Measurements from ENCODE around the gene SYNE3. TPM values are rescaled to one million over a fixed set of nuclear protein-coding genes. Genes with fewer than 3 reads are reported as not detected.

The SYNE3 gene
- total and polyA plus RNA-seq, 4 experiments from 2014 or later: 4.3 to 52.2 (median 28.3) TPM

DNA sequence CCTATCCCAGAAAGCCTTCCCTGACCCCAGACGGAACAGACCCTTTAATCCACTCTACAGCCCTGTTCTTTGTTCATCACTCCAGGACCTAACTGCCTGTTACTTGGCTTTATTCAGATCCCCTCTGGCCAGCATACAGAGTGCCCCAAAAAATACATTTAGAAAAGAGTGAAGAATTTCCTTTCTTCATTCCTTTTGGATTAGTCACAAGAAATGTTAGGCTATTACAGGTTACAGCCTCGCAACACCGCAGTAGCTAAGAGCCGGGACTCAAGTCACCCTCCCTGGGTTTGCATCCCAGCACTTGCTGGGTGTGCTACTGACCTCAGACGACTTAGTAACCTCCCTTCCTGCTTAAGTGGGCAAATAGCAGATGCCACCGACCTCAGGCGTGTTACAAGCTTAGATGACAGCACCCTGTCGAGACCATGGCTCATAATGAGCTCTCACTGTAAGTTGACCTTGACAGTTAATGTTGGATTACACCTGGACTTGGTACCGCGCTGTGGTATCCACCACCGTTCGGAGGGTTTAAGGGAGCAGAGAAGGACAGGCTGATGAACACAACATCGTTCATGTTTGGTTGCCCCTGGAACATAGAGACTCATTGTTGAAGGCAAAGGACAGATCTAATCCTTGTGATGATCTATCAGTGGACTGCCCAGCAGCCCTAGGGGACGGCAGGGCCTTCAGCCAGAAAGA, 31.3 kb upstream of the SYNE3 start:
- Histone ChIP-seq H3K27ac (ENCODE audit: low read depth, low read length) (no peak overlapping the region), H3K9me3 (ENCODE audit: control insufficient read depth in 1 of 2, low read length in 2 of 2) (no peaks in the 10 kb centered on the region), H3K4me1 (ENCODE audit: insufficient read depth, low read length) (peaks cover 5% of the 10 kb centered on the region), H3K36me3 (ENCODE audit: insufficient read depth, low read length) (no peaks in the 10 kb centered on the region), H3K4me3 (ENCODE audit: low read length in 2 of 2) (no peak overlapping the region), H3K27me3 (ENCODE audit: insufficient read depth, low read length) (no peaks in the 10 kb centered on the region)
- no peak for DNase-seq
- H3K9me3 Mint-ChIP-seq: no peaks in the 10 kb centered on the region
- ChIA-PET POLR2A (ENCODE audit: partially characterized antibody) (no interaction called here), CTCF (ENCODE audit: partially characterized antibody) (interaction anchor here (1.8 to 2.7 kb wide), 2 partner anchors 21 to 103 kb away, joined by 5 to 9 read pairs; no protein-coding TSS in a partner anchor)
- no peaks in the 10 kb centered on the region for H3K27me3 Mint-ChIP-seq
- peaks cover 0 to 7% (median 0%) of the 10 kb centered on the region in 4 donors for H3K4me1 Mint-ChIP-seq
- peaks cover 14 to 25% of the 10 kb centered on the region in 2 donors for H3K36me3 Mint-ChIP-seq
- intact Hi-C loops (cut with micrococcal nuclease): no loop called here
- H3K4me3 Mint-ChIP-seq: no peak overlapping the region
- peak overlapping the region in 1 of 7 donors; percentile 68 for H3K27ac Mint-ChIP-seq

DNA sequence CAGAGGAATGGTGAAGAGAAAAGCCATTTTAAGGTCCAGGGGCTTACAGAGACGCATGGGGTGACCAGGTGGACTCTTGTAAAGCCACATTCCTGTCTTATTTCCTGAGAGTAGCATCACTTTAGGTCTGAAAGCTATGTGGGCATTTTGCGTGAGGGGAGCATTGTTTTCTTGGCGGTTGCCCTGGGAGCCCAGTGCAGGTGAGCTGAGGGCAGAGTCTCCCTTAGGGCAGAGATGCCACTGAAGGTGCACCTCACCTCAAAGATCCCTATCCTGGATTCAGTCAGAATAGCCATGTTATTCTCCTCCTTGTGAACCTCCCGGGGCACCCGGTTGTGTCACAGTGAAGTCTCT, 30.8 kb upstream of the SYNE3 start:
- Mint-ChIP-seq H3K4me3 (no peak overlapping the region), H3K4me1 (peaks cover 0 to 7% (median 0%) of the 10 kb centered on the region in 4 donors), H3K27me3 (no peaks in the 10 kb centered on the region), H3K9me3 (no peaks in the 10 kb centered on the region), H3K36me3 (peaks cover 14 to 25% of the 10 kb centered on the region in 2 donors), H3K27ac (peak overlapping the region in 1 of 7 donors; percentile 20)
- H3K27ac ChIP-seq (ENCODE audit: low read depth, low read length): no peak overlapping the region
- no peak overlapping the region for H3K4me3 ChIP-seq (ENCODE audit: low read length in 2 of 2)
- H3K4me1 ChIP-seq (ENCODE audit: insufficient read depth, low read length): peaks cover 5% of the 10 kb centered on the region
- ChIA-PET CTCF (ENCODE audit: partially characterized antibody) (interaction anchor here (1.0 to 2.7 kb wide), 3 partner anchors 17 to 103 kb away, joined by 3 to 9 read pairs (median 5); no protein-coding TSS in a partner anchor), POLR2A (ENCODE audit: partially characterized antibody) (no interaction called here)
- H3K27me3 ChIP-seq (ENCODE audit: insufficient read depth, low read length): no peaks in the 10 kb centered on the region
- DNase-seq: no peak
- intact Hi-C loops (cut with micrococcal nuclease): no loop called here
- no peaks in the 10 kb centered on the region for H3K9me3 ChIP-seq (ENCODE audit: control insufficient read depth in 1 of 2, low read length in 2 of 2)
- no peaks in the 10 kb centered on the region for H3K36me3 ChIP-seq (ENCODE audit: insufficient read depth, low read length)

DNA sequence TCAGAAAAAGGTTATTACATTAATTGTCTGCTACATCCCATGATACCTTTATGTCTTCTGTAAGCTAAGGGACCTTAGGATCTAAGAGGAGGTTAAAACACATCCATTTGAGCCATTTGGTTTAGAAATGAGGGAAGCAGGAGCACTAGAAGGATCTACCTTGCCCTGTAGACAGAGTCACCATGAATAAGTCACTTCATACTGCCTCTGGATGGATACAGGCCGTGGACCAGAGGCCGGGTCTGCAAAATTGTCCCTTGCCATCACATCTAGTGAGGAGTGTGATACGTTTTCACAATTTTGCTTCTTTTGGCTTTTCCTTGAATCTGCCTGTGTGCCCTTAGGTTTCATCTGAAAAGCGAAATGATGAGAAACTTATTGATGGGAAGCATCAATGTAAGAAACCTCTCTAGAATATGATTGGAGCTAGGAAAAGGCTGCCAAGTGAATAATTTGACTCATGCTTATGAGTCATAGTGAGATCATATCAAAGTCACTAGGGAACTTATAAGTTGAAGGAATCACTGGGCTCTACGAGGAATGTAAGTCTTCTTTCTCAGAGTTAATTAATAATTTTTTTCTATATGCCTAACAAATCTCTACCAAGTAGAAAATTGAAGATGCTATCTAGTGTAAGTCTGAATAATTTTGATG, 29.2 kb upstream of the SYNE3 start:
- peaks cover 5% of the 10 kb centered on the region for H3K4me1 ChIP-seq (ENCODE audit: insufficient read depth, low read length)
- DNase-seq: no peak
- no peaks in the 10 kb centered on the region for H3K27me3 ChIP-seq (ENCODE audit: insufficient read depth, low read length)
- H3K36me3 ChIP-seq (ENCODE audit: insufficient read depth, low read length): no peaks in the 10 kb centered on the region
- intact Hi-C loops (cut with micrococcal nuclease): no loop called here
- ChIA-PET POLR2A (ENCODE audit: partially characterized antibody) (no interaction called here), CTCF (ENCODE audit: partially characterized antibody) (interaction anchor here (1.0 to 2.7 kb wide), 5 partner anchors 14 to 118 kb away, joined by 3 to 9 read pairs (median 3); no protein-coding TSS in a partner anchor)
- peaks cover 0 to 14% (median 2%) of the 10 kb centered on the region in 4 donors for H3K4me1 Mint-ChIP-seq
- no peaks in the 10 kb centered on the region for H3K9me3 ChIP-seq (ENCODE audit: control insufficient read depth in 1 of 2, low read length in 2 of 2)
- H3K27ac Mint-ChIP-seq: no peak overlapping the region
- H3K4me3 Mint-ChIP-seq: no peak overlapping the region
- peaks cover 14 to 18% of the 10 kb centered on the region in 2 donors for H3K36me3 Mint-ChIP-seq
- no peaks in the 10 kb centered on the region for H3K9me3 Mint-ChIP-seq
- no peak overlapping the region for H3K27ac ChIP-seq (ENCODE audit: low read depth, low read length)
- no peak overlapping the region for H3K4me3 ChIP-seq (ENCODE audit: low read length in 2 of 2)
- H3K27me3 Mint-ChIP-seq: no peaks in the 10 kb centered on the region

DNA sequence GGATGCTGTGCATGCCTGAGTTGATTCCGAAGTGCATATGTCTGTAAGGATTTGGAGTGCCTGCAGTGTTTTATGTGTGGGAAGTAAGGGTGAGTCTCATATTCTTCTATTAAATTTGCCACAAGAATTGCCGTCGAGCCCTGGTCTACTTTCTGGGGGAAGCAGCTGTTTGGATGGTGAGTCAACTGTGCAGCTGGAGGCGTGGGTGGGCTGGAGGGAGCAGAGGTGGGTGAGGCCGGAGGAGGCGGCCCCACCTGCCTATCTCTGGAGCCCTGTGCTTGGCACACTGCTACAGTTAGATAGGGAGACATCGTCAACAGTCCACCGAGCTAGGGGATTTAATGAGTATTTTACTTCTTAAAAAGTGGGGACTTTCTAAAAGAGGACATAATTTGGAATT, 28.1 kb upstream of the SYNE3 start:
- ChIA-PET CTCF (ENCODE audit: partially characterized antibody) (interaction anchor here (0.7 to 2.2 kb wide), 2 partner anchors 14 to 103 kb away, joined by 3 to 10 read pairs; no protein-coding TSS in a partner anchor), POLR2A (ENCODE audit: partially characterized antibody) (no interaction called here)
- no peaks in the 10 kb centered on the region for H3K27me3 Mint-ChIP-seq
- peaks cover 5% of the 10 kb centered on the region for H3K4me1 ChIP-seq (ENCODE audit: insufficient read depth, low read length)
- H3K4me3 ChIP-seq (ENCODE audit: low read length in 2 of 2): no peak overlapping the region
- DNase-seq: no peak
- no peaks in the 10 kb centered on the region for H3K36me3 ChIP-seq (ENCODE audit: insufficient read depth, low read length)
- H3K36me3 Mint-ChIP-seq: peaks cover 14 to 18% of the 10 kb centered on the region in 2 donors
- H3K9me3 ChIP-seq (ENCODE audit: control insufficient read depth in 1 of 2, low read length in 2 of 2): no peaks in the 10 kb centered on the region
- no peaks in the 10 kb centered on the region for H3K27me3 ChIP-seq (ENCODE audit: insufficient read depth, low read length)
- no peak overlapping the region for H3K27ac ChIP-seq (ENCODE audit: low read depth, low read length)
- H3K27ac Mint-ChIP-seq: peak overlapping the region in 1 of 7 donors; percentile 52
- H3K4me3 Mint-ChIP-seq: no peak overlapping the region
- intact Hi-C loops (cut with micrococcal nuclease): no loop called here
- H3K4me1 Mint-ChIP-seq: peaks cover 0 to 17% (median 3%) of the 10 kb centered on the region in 4 donors
- H3K9me3 Mint-ChIP-seq: no peaks in the 10 kb centered on the region

DNA sequence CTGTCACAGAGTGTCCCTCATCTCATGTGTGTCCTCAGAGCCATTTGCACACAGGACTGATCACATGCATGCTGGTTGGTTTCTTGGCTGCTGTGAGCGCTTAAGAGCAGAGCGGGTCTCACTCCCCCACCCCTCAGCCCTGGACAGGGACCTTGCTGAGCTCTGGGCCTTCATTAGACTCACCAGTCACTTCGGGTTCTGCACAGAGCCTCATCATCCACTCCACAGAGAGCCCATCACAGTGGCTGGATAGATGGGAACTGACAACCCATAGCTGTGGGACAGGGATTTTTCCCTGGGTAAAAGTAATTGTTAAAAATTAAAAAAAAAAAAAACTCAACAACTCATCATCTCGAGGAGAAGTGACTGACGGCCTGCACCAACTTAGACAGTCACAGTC, 26.6 kb upstream of the SYNE3 start:
- Mint-ChIP-seq H3K4me3 (no peak overlapping the region), H3K36me3 (peaks cover 12% of the 10 kb centered on the region in 2 donors), H3K27ac (no peak overlapping the region), H3K4me1 (peaks cover 9 to 28% (median 11%) of the 10 kb centered on the region in 4 donors), H3K9me3 (no peaks in the 10 kb centered on the region), H3K27me3 (no peaks in the 10 kb centered on the region)
- ChIA-PET CTCF (ENCODE audit: partially characterized antibody) (interaction anchor here (2.2 kb wide), 1 partner anchor 101 kb away, joined by 10 read pairs; no protein-coding TSS in a partner anchor), POLR2A (ENCODE audit: partially characterized antibody) (no interaction called here)
- intact Hi-C loops (cut with micrococcal nuclease): no loop called here
- Histone ChIP-seq H3K4me3 (ENCODE audit: low read length in 2 of 2) (no peak overlapping the region), H3K4me1 (ENCODE audit: insufficient read depth, low read length) (peaks cover 5% of the 10 kb centered on the region), H3K27me3 (ENCODE audit: insufficient read depth, low read length) (no peaks in the 10 kb centered on the region), H3K9me3 (ENCODE audit: control insufficient read depth in 1 of 2, low read length in 2 of 2) (no peaks in the 10 kb centered on the region), H3K27ac (ENCODE audit: low read depth, low read length) (no peak overlapping the region), H3K36me3 (ENCODE audit: insufficient read depth, low read length) (no peaks in the 10 kb centered on the region)
- no peak for DNase-seq

DNA sequence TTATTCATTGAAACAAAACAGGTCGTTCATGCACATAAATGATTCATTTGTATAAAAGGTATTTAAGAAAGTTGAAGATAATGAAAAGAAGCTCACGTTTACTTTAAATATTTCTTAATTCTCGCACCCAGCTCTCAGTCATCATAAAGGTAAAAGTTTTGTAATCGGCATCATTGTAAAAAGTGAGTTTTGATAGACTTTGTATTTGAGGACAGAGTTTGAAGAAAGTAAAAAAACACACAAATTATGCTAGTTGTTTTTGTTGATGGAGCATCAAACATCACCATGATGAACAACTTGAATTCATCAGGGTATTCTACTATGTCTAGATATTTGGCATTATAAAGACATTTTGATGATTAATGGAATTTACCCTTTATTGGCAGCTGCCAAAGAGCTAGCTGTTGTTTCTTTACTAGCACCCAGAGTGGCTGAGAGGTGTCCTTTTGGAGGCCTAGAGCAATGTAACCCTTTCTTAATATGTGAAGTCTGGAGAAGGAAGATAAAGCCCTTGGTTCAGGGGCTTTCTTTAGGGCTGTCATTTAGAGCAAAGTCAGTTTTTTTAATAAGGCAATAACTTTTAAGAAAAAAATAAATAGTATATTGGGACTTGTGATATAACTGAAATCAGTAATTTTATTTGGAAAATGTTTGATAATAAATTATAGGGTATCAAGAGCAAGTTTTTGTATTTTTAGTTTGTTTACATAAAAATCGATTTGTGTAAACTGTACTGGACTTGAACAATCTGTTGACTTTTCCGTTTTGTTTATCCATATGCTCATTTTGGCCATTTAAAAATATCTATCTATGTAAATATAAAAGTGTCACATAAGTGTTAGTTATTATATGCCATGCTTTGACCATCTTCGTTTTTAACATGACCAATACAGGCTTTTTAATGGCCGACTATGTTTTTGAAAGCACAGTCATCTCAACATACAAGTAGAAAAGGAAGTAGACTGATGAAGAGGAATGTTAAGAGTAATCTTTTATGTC, 25.8 kb upstream of the SYNE3 start:
- Mint-ChIP-seq H3K9me3 (no peaks in the 10 kb centered on the region), H3K4me3 (no peak overlapping the region), H3K27ac (no peak overlapping the region), H3K36me3 (peaks cover 9 to 12% of the 10 kb centered on the region in 2 donors), H3K27me3 (no peaks in the 10 kb centered on the region), H3K4me1 (peaks cover 13 to 34% (median 17%) of the 10 kb centered on the region in 4 donors)
- POLR2A ChIA-PET (ENCODE audit: partially characterized antibody): no interaction called here
- Histone ChIP-seq H3K4me3 (ENCODE audit: low read length in 2 of 2) (no peak overlapping the region), H3K9me3 (ENCODE audit: control insufficient read depth in 1 of 2, low read length in 2 of 2) (no peaks in the 10 kb centered on the region), H3K27ac (ENCODE audit: low read depth, low read length) (no peak overlapping the region), H3K4me1 (ENCODE audit: insufficient read depth, low read length) (peaks cover 5% of the 10 kb centered on the region), H3K36me3 (ENCODE audit: insufficient read depth, low read length) (no peaks in the 10 kb centered on the region), H3K27me3 (ENCODE audit: insufficient read depth, low read length) (no peaks in the 10 kb centered on the region)
- intact Hi-C loops (cut with micrococcal nuclease): no loop called here
- CTCF ChIA-PET (ENCODE audit: partially characterized antibody): interaction anchor here (1.4 to 25.2 kb wide), 3 partner anchors 15 to 89 kb away, joined by 3 to 845 read pairs (median 11); no protein-coding TSS in a partner anchor
- no peak for DNase-seq
